ENCODE data around the gene TLX2.
A peak's percentile ranks its signal among the peaks of the same experiment; 100 is the strongest.

TLX2 gene

GRCh38 chr2:74530239-74531187 is 16.3 kb downstream of the TLX2 start:
- DNase-seq (ENCODE audit: low read depth, low spot score): no peak
- peak overlapping the region; percentile 81 for H3K27ac ChIP-seq

DNA sequence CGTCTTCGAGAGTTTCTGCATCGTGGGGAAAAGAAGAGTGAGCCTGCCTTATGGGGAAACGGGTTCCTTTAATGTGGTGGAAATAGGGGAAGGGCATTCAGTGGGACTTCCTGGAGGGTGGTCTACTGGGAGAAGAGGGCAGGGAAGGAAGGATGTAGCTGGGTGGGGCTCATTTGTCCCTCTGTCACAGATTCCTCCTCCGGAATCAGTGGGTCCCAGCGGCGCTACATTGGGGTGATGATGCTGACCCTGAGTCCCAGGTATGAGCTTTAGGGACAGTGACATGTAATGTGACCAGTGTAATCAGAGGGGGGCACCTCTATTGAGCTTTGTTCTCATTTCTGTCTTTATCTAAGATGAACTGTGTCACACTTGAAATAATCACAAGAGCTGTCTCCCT is 17.4 kb downstream of the TLX2 start:
- DNase-seq (ENCODE audit: low read depth, low spot score): no peak
- no peak overlapping the region for H3K27ac ChIP-seq

DNA sequence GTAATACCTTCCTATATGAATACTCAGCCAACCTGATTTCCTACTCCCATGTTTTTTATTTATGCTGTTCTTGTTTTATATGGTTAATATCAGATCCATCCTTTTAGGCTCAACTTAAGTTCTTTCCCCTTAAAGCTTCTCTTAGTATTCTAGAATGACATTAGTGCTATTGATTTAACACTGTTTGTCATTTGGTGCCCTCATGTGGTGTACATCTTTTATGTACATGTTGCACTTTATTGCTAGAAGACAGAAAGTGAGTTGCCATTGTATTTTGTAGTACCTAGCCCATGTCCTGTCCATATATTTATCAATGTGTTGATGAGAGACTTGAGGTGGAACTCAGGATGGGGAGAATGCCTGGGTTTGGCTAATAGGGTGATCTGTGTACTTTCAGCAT is 18.0 kb downstream of the TLX2 start:
- DNase-seq (ENCODE audit: low read depth, low spot score): no peak
- no peak overlapping the region for H3K27ac ChIP-seq

GRCh38 chr2:74533464-74533863 is 19.2 kb downstream of the TLX2 start:
- DNase-seq (ENCODE audit: low read depth, low spot score): no peak
- H3K27ac ChIP-seq: no peak overlapping the region

- DNase-seq (ENCODE audit: low read depth, low spot score): no peak
Measured at GRCh38 chr2:74534411-74534810, 20.2 kb downstream of the TLX2 start.

GRCh38 chr2:74535440-74535965 is 21.3 kb downstream of the TLX2 start:
- DNase-seq (ENCODE audit: low read depth, low spot score): no peak
- H3K27ac ChIP-seq: no peak overlapping the region

More at GRCh38 chr2:74534411-74534810, 20.2 kb downstream of the TLX2 start:
- H3K27ac ChIP-seq: no peak overlapping the region

- H3K27ac ChIP-seq: no peak overlapping the region
- DNase-seq (ENCODE audit: low read depth, low spot score): no peak
Measured at GRCh38 chr2:74536166-74536950, 22.1 kb downstream of the TLX2 start.

- no peak for DNase-seq (ENCODE audit: low read depth, low spot score)
- H3K27ac ChIP-seq: no peak overlapping the region
Measured at GRCh38 chr2:74537140-74537539, 22.9 kb downstream of the TLX2 start.

DNA sequence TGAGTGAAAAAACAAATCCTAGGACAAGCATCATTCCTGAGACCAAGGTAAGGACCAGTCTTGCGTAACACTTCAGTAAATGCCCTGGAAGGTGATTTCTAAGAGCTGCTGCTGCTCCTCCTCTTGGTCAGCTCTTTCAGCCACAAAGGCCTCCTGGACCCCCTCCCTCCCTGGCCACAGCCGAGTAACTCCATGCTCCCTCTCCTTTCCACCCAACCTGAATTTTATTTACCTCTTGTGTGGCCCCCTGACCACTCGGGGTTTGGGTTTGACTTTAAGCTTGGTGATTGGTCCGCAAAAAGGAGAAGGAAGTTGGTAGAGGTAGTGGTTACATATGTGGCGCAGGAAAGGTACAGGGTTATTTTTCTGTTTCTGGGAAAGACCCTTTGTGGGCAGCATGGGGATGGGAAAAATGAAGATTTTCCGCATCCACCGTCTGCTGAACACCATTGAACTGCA is 24.7 kb downstream of the TLX2 start:
- DNase-seq (ENCODE audit: low read depth, low spot score): no peak
- no peak overlapping the region for H3K27ac ChIP-seq

DNA sequence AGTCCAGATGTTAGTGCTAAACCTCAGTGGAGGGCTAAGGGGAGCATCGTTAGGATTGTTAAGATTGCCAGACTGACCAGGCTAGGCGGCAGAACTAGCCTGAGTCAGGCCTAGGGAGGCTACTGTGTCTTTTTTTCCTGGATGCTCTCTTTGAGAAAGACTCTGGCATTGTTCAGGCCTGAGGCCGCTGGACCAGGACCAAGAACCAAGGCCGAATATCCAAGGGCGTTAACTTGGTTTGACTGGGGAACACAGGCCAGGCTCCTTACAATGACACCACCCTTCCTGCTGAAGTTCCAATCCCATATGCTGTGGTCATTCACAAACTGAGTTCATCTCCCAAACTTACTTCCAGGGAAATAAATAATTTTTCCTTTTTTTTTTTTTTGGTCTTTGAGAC is 26.0 kb downstream of the TLX2 start:
- no peak for DNase-seq (ENCODE audit: low read depth, low spot score)
- H3K27ac ChIP-seq: no peak overlapping the region

DNA sequence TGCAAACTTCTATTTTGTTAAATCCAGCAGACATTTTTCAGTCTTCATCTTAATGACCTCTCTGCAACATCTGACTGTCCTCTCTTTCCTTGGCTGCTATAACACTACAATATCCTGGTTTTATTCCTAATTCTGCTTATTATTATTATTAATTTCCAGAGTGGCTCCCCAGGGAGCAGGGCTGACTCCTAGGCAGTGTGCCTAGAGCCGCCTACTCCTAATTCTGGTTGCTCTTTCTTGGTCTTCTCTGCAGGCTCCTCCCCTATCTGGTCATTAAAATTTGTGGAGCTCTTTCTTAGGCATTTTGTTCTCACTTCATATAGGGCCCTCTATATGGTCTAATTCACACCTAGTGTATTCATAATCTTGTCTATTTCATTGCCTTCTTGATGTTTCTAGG is 28.7 kb downstream of the TLX2 start:
- no peak overlapping the region for H3K27ac ChIP-seq
- no peak for DNase-seq (ENCODE audit: low read depth, low spot score)

- H3K27ac ChIP-seq: no peak overlapping the region
- no peak for DNase-seq (ENCODE audit: low read depth, low spot score)
Measured at GRCh38 chr2:74544634-74545033, 30.4 kb downstream of the TLX2 start.

DNA sequence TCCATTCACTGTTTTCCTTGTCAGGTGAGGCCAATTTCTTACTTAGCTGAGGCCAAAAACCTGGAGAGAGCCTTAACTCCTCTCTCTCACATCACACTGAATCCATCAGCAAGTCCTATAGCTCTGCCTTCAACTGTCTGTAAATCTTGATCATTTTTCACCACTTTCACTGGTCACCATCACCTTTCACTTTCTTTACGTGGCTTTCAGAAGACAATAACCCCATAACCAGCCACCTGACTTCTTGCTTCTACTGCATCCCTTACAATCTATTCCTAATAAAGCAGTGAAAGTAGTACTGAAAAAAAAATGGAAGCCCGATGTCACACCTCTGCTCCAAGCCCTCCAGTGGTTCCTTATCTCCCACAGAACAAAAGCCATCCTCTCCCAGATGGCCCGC is 31.8 kb downstream of the TLX2 start:
- no peak for DNase-seq (ENCODE audit: low read depth, low spot score)
- no peak overlapping the region for H3K27ac ChIP-seq

DNA sequence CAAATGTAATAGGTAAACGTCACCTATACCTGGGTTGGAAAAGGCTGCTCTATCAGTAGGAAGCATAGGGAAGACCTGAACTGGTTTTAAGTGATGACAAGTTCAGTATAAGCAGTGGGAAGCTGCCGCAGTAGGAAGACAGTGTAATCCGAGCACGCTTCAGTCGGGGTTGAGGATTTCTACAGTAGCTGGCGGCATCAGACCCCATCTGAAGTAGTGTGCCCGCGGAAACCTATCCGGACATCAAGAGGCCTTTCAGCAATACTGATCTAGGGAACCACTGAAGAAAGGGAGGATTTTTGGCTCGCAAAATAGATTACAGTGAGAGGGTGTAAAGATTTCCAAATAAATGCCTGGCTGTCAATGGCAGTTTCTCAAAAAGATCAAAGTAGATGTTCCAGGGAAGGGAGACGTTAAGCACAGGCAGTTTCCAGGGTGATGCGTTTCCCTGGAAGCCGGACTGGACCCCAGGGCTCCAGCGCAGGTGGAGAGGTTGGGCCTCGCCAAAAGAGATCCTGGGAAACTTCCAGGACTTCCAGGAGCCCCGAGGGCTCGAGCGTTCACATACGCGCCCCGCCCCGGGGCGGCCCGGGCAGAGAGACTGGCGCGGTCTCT is 34.1 kb downstream of the TLX2 start:
- H3K27ac ChIP-seq: no peak overlapping the region
- no peak for DNase-seq (ENCODE audit: low read depth, low spot score)

DNA sequence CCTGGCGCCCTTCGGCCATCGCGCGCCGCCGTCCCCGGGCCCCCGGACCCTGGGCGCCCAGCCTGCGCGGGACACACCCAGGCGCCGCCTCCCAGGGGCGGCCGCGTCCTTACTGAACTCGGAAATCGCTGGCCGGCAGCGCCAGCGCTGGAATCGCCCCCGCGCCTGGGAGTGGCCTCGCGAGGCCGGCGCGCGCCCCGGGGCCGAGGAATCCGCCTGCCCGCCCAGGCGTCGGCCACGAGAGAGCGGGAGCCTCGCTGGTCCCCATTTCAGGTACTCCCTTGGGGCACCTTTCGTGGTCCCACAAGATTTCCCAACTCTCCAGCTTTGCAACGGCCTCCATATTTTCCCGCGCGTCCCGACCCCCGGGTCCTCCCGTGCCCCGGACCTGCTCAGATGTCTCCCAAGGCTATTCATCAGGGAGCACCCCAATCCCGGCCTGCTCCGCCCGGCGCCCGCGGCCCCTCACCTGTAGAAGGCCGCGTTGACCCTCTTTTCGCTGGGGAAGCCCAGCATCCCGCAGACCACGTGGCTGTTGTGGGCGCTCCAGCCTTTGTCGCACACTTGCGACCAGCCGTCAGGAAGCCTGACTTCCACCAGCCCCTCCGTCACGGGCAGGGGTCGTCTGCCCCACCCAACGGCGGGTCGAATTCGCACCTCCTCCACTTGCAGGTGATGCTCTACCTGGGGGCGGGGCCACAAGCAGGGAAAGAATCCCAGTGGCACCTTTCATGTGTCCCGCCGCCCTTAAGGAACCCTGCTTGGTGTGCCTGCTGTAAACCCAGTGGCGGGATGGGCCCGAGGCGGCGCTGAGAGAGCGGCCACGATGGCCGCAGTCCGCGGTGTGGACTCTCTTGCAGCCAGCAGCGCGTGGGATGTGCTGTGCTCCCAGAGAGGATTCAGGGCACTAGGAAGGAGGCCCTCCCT is 34.9 kb downstream of the TLX2 start:
- no peak overlapping the region for H3K27ac ChIP-seq
- DNase-seq (ENCODE audit: low read depth, low spot score): no peak

DNA sequence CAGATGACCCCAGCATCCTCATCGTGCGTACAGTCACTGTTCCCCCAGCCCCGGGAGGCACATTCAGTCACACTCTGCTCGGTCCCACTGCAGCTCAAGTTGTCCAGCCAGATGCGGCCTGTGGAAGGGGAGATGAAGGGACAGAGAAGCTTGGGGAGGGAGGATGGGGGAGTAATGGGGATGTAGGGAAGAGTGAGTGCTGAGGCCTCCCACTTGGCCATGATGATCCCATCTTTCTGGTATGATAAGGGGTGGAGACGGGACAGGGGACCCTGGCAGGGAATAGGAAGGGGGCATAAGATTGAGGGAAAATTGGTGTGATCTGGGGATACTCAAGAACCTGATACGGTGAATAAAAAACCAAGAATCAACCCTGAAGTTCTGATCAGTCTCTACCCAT is 36.0 kb downstream of the TLX2 start:
- no peak overlapping the region for H3K27ac ChIP-seq
- DNase-seq (ENCODE audit: low read depth, low spot score): no peak

DNA sequence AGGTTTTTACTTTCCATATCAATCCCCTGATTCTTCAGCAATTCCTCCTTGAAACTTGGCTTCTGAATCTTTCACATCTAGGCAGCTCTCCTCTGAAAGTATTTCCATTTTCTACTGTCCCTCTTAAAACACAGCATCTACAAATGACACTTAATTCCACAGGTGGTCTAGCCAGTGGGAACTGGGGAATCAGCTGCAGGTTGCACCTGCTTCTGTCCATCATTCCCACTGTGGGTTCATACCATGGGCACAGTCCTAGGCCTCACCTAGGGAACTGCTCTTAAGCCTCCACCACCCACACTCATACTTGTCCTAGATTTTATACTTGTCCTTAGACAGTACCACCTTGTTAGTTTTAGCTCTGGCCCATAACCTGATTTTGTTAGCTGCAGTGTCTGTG is 37.3 kb downstream of the TLX2 start:
- DNase-seq (ENCODE audit: low read depth, low spot score): no peak
- H3K27ac ChIP-seq: no peak overlapping the region

GRCh38 chr2:74551942-74552913 is 38.0 kb downstream of the TLX2 start:
- no peak for DNase-seq (ENCODE audit: low read depth, low spot score)
- no peak overlapping the region for H3K27ac ChIP-seq

All from epithelial cell of prostate (primary cell).